SK-N-SH treated with all-trans-retinoic acid at 6 μM for 48 hours (cell line): ENCODE measurements around the gene MEGF9.

Experiments used
- ATAC-seq: fragments of 200-7000 bp; cut with Tn5 transposase; 3 replicates; pipeline ENCODE4 v1.9.1; 2020; ENCODE audit warnings: mild to moderate bottlenecking, moderate library complexity
- BACH2 ChIP-seq: fragments of 250-450 bp; sonication (Bioruptor Pico); IDR thresholded peaks from 2 replicates; pipeline ENCODE4 v1.9.0; 2021; ENCODE audit warnings: mild to moderate bottlenecking, borderline replicate concordance
- CSDC2 ChIP-seq: fragments of 250-450 bp; sonication (Bioruptor Pico); IDR thresholded peaks from 2 replicates; pipeline ENCODE4 v1.5.0; 2020; ENCODE audit warnings: mild to moderate bottlenecking, moderate library complexity
- OSR1 ChIP-seq: fragments of 250-450 bp; sonication (Bioruptor Pico); IDR thresholded peaks from 2 replicates; pipeline ENCODE4 v1.8.0; 2022; ENCODE audit warnings: moderate library complexity, mild to moderate bottlenecking, inconsistent platforms
- PPARA ChIP-seq: fragments of 250-450 bp; sonication (Bioruptor Pico); IDR thresholded peaks from 2 replicates; pipeline ENCODE4 v1.5.0; 2020; ENCODE audit warnings: mild to moderate bottlenecking, borderline replicate concordance
- RARB ChIP-seq: fragments of 250-450 bp; sonication (Bioruptor Pico); IDR thresholded peaks from 2 replicates; pipeline ENCODE4 v1.8.0; 2021; ENCODE audit warnings: mild to moderate bottlenecking, moderate library complexity
- SNAI2 ChIP-seq: fragments of 250-450 bp; sonication (Bioruptor Pico); IDR thresholded peaks from 2 replicates; pipeline ENCODE4 v1.5.0; 2020; ENCODE audit warnings: mild to moderate bottlenecking, moderate library complexity
- TCF4 ChIP-seq: fragments of 250-450 bp; sonication (Bioruptor Pico); IDR thresholded peaks from 2 replicates; pipeline ENCODE4 v1.8.0; 2021; ENCODE audit warnings: mild to moderate bottlenecking, moderate library complexity, borderline replicate concordance
- TOX ChIP-seq: fragments of 250-450 bp; sonication (Bioruptor Pico); IDR thresholded peaks from 2 replicates; pipeline ENCODE4 v1.8.0; 2021; ENCODE audit warnings: mild to moderate bottlenecking, moderate library complexity, borderline replicate concordance
- ZFP30 ChIP-seq: fragments of 450-650 bp; formaldehyde crosslinking; IDR thresholded peaks from 2 replicates; pipeline ENCODE4 v1.5.0; 2022; ENCODE audit warnings: mild to moderate bottlenecking, moderate library complexity
- ZNF565 ChIP-seq: fragments of 450-650 bp; formaldehyde crosslinking; conservative IDR thresholded peaks from 2 replicates; pipeline ENCODE4 v1.5.0; 2020; ENCODE audit warnings: low read depth, mild to moderate bottlenecking, moderate library complexity
- ZNF70 ChIP-seq: fragments of 450-650 bp; formaldehyde crosslinking; IDR thresholded peaks from 2 replicates; pipeline ENCODE4 v1.5.0; 2020; ENCODE audit warnings: mild to moderate bottlenecking, moderate library complexity
- TF ChIP-seq, protein P1 (sequence below): fragments of 250-450 bp; sonication (Bioruptor Pico); IDR thresholded peaks from 2 replicates; pipeline ENCODE4 v1.5.1; 2021; ENCODE audit warnings: mild to moderate bottlenecking, moderate library complexity
- TF ChIP-seq, protein P2 (sequence below): fragments of 250-450 bp; sonication (Bioruptor Pico); IDR thresholded peaks from 2 replicates; pipeline ENCODE4 v1.8.0; 2020; ENCODE audit warnings: mild to moderate bottlenecking, moderate library complexity, borderline replicate concordance
- TF ChIP-seq, protein P3 (sequence below): fragments of 250-450 bp; sonication (Bioruptor Pico); IDR thresholded peaks from 2 replicates; pipeline ENCODE4 v1.8.0; 2021; ENCODE audit warnings: low read depth, mild to moderate bottlenecking, moderate library complexity, borderline replicate concordance
- TF ChIP-seq, protein P4 (sequence below): fragments of 250-450 bp; sonication (Bioruptor Pico); IDR thresholded peaks from 2 replicates; pipeline ENCODE4 v1.5.0; 2020; ENCODE audit warnings: mild to moderate bottlenecking, moderate library complexity

MEGF9 gene

DNA sequence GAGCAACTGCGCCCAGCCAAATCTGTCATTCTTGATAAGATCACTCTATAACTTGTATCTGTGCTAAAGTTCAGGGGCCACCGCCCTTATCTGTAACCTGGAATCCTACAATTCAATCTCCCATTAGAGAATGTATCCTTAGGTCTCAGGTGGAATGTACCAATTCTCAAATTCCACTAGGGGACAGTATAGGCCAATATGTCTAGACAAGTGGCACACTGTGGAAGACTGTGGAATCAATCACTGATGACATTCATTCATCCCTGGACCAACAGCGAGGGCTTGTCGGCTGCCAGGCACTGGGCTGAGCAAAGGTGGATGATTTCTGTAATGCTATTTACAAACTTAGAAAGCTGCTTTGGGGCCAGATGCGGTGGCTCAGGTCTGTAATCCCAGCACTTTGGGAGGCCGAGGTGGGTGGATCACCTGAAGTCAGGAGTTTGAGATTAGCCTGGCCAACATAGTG is 28.7 kb upstream of the MEGF9 start:
- peak; percentile 95 for ATAC-seq

DNA sequence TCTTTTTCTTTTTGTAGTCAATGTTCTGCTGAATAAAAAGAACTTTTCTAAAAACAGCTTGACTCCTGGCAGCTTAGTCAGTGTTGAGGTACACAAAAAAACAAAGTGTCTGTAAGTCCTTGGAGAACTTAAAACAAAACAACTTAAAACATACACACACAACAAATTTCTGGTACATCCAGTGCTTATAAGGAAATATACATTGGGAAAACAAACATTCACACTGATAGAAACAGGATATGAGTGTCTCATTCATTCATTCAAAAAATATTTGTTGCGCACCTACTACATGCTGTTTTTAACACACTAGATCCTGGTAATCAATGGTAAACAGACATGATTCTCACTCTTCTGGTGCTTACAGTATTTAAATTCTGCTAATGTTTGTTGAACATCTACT is 27.4 kb upstream of the MEGF9 start:
- ATAC-seq = no peak

More for the DNA sequence above, 28.7 kb upstream of the MEGF9 start:
- TF ChIP-seq, protein P1, sequence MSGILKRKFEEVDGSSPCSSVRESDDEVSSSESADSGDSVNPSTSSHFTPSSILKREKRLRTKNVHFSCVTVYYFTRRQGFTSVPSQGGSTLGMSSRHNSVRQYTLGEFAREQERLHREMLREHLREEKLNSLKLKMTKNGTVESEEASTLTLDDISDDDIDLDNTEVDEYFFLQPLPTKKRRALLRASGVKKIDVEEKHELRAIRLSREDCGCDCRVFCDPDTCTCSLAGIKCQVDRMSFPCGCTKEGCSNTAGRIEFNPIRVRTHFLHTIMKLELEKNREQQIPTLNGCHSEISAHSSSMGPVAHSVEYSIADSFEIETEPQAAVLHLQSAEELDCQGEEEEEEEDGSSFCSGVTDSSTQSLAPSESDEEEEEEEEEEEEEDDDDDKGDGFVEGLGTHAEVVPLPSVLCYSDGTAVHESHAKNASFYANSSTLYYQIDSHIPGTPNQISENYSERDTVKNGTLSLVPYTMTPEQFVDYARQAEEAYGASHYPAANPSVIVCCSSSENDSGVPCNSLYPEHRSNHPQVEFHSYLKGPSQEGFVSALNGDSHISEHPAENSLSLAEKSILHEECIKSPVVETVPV = no peak
- no peak for TF ChIP-seq ZNF565 (CRISPR knock-in tag)
- TF ChIP-seq ZFP30 = no peak
- TF ChIP-seq CSDC2 (CRISPR knock-in tag) = no peak
- no peak for TF ChIP-seq OSR1 (CRISPR knock-in tag)
- TF ChIP-seq TOX = no peak
- TF ChIP-seq ZNF70 = no peak
- TF ChIP-seq, protein P2, sequence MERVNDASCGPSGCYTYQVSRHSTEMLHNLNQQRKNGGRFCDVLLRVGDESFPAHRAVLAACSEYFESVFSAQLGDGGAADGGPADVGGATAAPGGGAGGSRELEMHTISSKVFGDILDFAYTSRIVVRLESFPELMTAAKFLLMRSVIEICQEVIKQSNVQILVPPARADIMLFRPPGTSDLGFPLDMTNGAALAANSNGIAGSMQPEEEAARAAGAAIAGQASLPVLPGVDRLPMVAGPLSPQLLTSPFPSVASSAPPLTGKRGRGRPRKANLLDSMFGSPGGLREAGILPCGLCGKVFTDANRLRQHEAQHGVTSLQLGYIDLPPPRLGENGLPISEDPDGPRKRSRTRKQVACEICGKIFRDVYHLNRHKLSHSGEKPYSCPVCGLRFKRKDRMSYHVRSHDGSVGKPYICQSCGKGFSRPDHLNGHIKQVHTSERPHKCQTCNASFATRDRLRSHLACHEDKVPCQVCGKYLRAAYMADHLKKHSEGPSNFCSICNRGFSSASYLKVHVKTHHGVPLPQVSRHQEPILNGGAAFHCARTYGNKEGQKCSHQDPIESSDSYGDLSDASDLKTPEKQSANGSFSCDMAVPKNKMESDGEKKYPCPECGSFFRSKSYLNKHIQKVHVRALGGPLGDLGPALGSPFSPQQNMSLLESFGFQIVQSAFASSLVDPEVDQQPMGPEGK (CRISPR knock-in tag) = no peak
- no peak for TF ChIP-seq PPARA (CRISPR knock-in tag)

DNA sequence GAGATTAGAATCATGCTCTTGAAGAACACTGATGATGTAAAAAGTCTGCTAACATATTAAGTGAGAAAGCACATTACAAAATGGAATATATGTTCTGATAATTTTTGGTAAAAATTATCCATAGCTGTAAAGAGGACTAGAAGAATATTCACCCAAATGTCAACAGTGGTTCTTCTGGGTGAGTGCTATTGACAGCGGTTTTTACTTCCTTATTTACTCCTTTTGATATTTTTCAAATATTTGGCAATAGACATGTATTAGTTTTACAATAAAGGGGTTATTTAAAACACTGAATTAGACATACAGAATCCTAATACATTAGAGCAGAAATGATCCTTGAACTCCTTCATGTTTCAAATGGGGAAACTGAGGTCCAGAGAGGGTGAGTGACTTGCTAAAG is 26.9 kb upstream of the MEGF9 start:
- ATAC-seq = no peak
- TF ChIP-seq CSDC2 (CRISPR knock-in tag) (no peak), ZNF565 (CRISPR knock-in tag) (no peak), PPARA (CRISPR knock-in tag) (no peak)
- TF ChIP-seq, protein P3, sequence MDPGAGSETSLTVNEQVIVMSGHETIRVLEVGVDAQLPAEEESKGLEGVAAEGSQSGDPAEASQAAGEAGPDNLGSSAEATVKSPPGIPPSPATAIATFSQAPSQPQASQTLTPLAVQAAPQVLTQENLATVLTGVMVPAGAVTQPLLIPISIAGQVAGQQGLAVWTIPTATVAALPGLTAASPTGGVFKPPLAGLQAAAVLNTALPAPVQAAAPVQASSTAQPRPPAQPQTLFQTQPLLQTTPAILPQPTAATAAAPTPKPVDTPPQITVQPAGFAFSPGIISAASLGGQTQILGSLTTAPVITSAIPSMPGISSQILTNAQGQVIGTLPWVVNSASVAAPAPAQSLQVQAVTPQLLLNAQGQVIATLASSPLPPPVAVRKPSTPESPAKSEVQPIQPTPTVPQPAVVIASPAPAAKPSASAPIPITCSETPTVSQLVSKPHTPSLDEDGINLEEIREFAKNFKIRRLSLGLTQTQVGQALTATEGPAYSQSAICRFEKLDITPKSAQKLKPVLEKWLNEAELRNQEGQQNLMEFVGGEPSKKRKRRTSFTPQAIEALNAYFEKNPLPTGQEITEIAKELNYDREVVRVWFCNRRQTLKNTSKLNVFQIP (CRISPR knock-in tag) = no peak

More for the DNA sequence above, 27.4 kb upstream of the MEGF9 start:
- TF ChIP-seq, protein P4, sequence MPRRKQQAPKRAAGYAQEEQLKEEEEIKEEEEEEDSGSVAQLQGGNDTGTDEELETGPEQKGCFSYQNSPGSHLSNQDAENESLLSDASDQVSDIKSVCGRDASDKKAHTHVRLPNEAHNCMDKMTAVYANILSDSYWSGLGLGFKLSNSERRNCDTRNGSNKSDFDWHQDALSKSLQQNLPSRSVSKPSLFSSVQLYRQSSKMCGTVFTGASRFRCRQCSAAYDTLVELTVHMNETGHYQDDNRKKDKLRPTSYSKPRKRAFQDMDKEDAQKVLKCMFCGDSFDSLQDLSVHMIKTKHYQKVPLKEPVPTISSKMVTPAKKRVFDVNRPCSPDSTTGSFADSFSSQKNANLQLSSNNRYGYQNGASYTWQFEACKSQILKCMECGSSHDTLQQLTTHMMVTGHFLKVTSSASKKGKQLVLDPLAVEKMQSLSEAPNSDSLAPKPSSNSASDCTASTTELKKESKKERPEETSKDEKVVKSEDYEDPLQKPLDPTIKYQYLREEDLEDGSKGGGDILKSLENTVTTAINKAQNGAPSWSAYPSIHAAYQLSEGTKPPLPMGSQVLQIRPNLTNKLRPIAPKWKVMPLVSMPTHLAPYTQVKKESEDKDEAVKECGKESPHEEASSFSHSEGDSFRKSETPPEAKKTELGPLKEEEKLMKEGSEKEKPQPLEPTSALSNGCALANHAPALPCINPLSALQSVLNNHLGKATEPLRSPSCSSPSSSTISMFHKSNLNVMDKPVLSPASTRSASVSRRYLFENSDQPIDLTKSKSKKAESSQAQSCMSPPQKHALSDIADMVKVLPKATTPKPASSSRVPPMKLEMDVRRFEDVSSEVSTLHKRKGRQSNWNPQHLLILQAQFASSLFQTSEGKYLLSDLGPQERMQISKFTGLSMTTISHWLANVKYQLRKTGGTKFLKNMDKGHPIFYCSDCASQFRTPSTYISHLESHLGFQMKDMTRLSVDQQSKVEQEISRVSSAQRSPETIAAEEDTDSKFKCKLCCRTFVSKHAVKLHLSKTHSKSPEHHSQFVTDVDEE = no peak
- TF ChIP-seq, protein P1 = no peak
- TF ChIP-seq RARB = no peak
- TF ChIP-seq, protein P3 (CRISPR knock-in tag) = no peak
- TF ChIP-seq BACH2 (CRISPR knock-in tag) = no peak
- TF ChIP-seq, protein P2 (CRISPR knock-in tag) = no peak
- no peak for TF ChIP-seq TCF4 (CRISPR knock-in tag)
- no peak for TF ChIP-seq SNAI2 (CRISPR knock-in tag)
- TF ChIP-seq ZNF70 = no peak
- TF ChIP-seq CSDC2 (CRISPR knock-in tag) = no peak
